H9 (cell line): ENCODE data around the gene SIN3B. TPM values are rescaled to one million over a fixed set of nuclear protein-coding genes. Genes with fewer than 3 reads are reported as not detected.

Experiments
- DNase-seq: peaks from one replicate; pipeline ENCODE4 v3.0.0-alpha.2; 2017
- H2AFZ ChIP-seq: one replicate; pipeline ENCODE4 v1.6.1; 2013; ENCODE audit warnings: mild to moderate bottlenecking, low read length, control low read depth, moderate library complexity
- H2AK5ac ChIP-seq: 2 replicates; pipeline ENCODE4 v1.6.1; 2013; ENCODE audit warnings: low read length, control low read depth, mixed read lengths; ENCODE audit not compliant: insufficient read length
- H2BK120ac ChIP-seq: one replicate; pipeline ENCODE4 v1.6.1; 2013; ENCODE audit warnings: low read depth, mild to moderate bottlenecking, low read length, control low read depth, inconsistent platforms; ENCODE audit not compliant: poor library complexity, severe bottlenecking
- H2BK12ac ChIP-seq: 2 replicates; pipeline ENCODE4 v1.6.1; 2013; ENCODE audit warnings: low read length, control low read depth, mixed read lengths, low read depth; ENCODE audit not compliant: insufficient read length
- H2BK15ac ChIP-seq: 2 replicates; pipeline ENCODE4 v1.6.1; 2013; ENCODE audit warnings: low read depth, low read length, control low read depth
- H2BK20ac ChIP-seq: one replicate; pipeline ENCODE4 v1.6.1; 2013; ENCODE audit warnings: low read depth, mild to moderate bottlenecking, low read length, control low read depth, inconsistent platforms; ENCODE audit not compliant: poor library complexity, severe bottlenecking
- H2BK5ac ChIP-seq: 2 replicates; pipeline ENCODE4 v1.6.1; 2013; ENCODE audit warnings: low read length, control low read depth, mixed read lengths; ENCODE audit not compliant: insufficient read length
- H3K14ac ChIP-seq: 2 replicates; pipeline ENCODE4 v1.6.1; 2013; ENCODE audit warnings: low read length, control low read depth; ENCODE audit not compliant: insufficient read depth
- H3K18ac ChIP-seq: 2 replicates; pipeline ENCODE4 v1.6.1; 2013; ENCODE audit warnings: low read depth, mild to moderate bottlenecking, mixed read lengths, low read length, control low read depth; ENCODE audit not compliant: insufficient read length
- H3K23ac ChIP-seq: 2 replicates; pipeline ENCODE4 v1.6.1; 2013; ENCODE audit warnings: low read length, control low read depth, mixed read lengths, low read depth; ENCODE audit not compliant: insufficient read length
- H3K23me2 ChIP-seq: 2 replicates; pipeline ENCODE4 v1.6.1; 2013; ENCODE audit warnings: low read depth, mild to moderate bottlenecking, mixed read lengths, low read length, control low read depth; ENCODE audit not compliant: insufficient read length, poor library complexity, severe bottlenecking
- H3K27ac ChIP-seq: 2 replicates; pipeline ENCODE4 v1.5.1; 2013; ENCODE audit warnings: low read length, control low read depth, mixed read lengths, low read depth; ENCODE audit not compliant: insufficient read length
- H3K27me3 ChIP-seq: 2 replicates; pipeline ENCODE4 v1.6.1; 2013; ENCODE audit warnings: low read length, control low read depth, inconsistent platforms; ENCODE audit not compliant: insufficient read depth
- H3K4ac ChIP-seq: 2 replicates; pipeline ENCODE4 v1.6.1; 2013; ENCODE audit warnings: low read depth, mild to moderate bottlenecking, control low read depth, inconsistent platforms, low read length, moderate library complexity
- H3K4me1 ChIP-seq: 2 replicates; pipeline ENCODE4 v1.6.1; 2013; ENCODE audit warnings: low read length, control low read depth, inconsistent platforms; ENCODE audit not compliant: insufficient read depth
- H3K4me2 ChIP-seq: 2 replicates; pipeline ENCODE4 v1.6.1; 2013; ENCODE audit warnings: low read length, control low read depth, mixed read lengths; ENCODE audit not compliant: insufficient read length, insufficient read depth
- H3K56ac ChIP-seq: 2 replicates; pipeline ENCODE4 v1.6.1; 2013; ENCODE audit warnings: low read depth, mild to moderate bottlenecking, mixed read lengths, low read length, control low read depth; ENCODE audit not compliant: insufficient read length
- H3K79me1 ChIP-seq: 2 replicates; pipeline ENCODE4 v1.6.1; 2013; ENCODE audit warnings: low read depth, mild to moderate bottlenecking, moderate library complexity, low read length, control low read depth, inconsistent platforms; ENCODE audit not compliant: insufficient read depth, poor library complexity, severe bottlenecking
- H3K79me2 ChIP-seq: 2 replicates; pipeline ENCODE4 v1.6.1; 2013; ENCODE audit warnings: low read length, control low read depth, inconsistent platforms; ENCODE audit not compliant: insufficient read depth
- H3K9ac ChIP-seq: 2 replicates; pipeline ENCODE4 v1.6.1; 2013; ENCODE audit warnings: low read length, control low read depth, mixed read lengths; ENCODE audit not compliant: insufficient read length; ENCODE audit errors: extremely low read depth
- H3K9me3 ChIP-seq: one replicate; pipeline ENCODE4 v1.6.1; 2013; ENCODE audit warnings: low read depth, low read length, inconsistent platforms; ENCODE audit not compliant: control insufficient read depth
- H3T11ph ChIP-seq: one replicate; pipeline ENCODE4 v1.6.1; 2013; ENCODE audit warnings: mild to moderate bottlenecking, low read length, control low read depth, inconsistent platforms
- H4K20me1 ChIP-seq: one replicate; pipeline ENCODE4 v1.6.1; 2013; ENCODE audit not compliant: control insufficient read depth, insufficient read length, insufficient read depth
- H4K5ac ChIP-seq: 2 replicates; pipeline ENCODE4 v1.6.1; 2013; ENCODE audit warnings: low read depth, mild to moderate bottlenecking, mixed read lengths, low read length, control low read depth; ENCODE audit not compliant: insufficient read length
- H4K8ac ChIP-seq: replicated peaks from 2 replicates; pipeline ENCODE4 v1.6.1; 2013; ENCODE audit warnings: low read length, control low read depth, mixed read lengths, low read depth; ENCODE audit not compliant: insufficient read length
- H4K91ac ChIP-seq: 2 replicates; pipeline ENCODE4 v1.6.1; 2013; ENCODE audit warnings: low read depth, mild to moderate bottlenecking, moderate library complexity, mixed read lengths, low read length, control low read depth; ENCODE audit not compliant: insufficient read length
- H3K27ac Mint-ChIP-seq, 3 experiments: 2 replicates in 2 of 3; 3 replicates in 1 of 3; pipeline ENCODE4 v1.8.0; 2020 to 2021; ENCODE audit warnings: mixed read lengths in 3 of 3, mild to moderate bottlenecking in 1 of 3, moderate library complexity in 1 of 3
- H3K27me3 Mint-ChIP-seq: 2 replicates; pipeline ENCODE4 v1.8.0; 2021; ENCODE audit warnings: low read depth, mild to moderate bottlenecking, moderate library complexity, mixed read lengths
- H3K36me3 Mint-ChIP-seq, 3 experiments: 2 replicates in 2 of 3; 3 replicates in 1 of 3; pipeline ENCODE4 v1.8.0; 2020 to 2021; ENCODE audit warnings: low read depth in 3 of 3, mixed read lengths in 3 of 3; ENCODE audit not compliant: insufficient read depth in 1 of 3
- H3K4me1 Mint-ChIP-seq, 2 experiments: 2 replicates each; pipeline ENCODE4 v1.8.0; 2020; ENCODE audit warnings: mixed read lengths in 2 of 2
- H3K4me3 Mint-ChIP-seq, 2 experiments: 2 replicates in 1 of 2; 3 replicates in 1 of 2; pipeline ENCODE4 v1.8.0; 2020 to 2021; ENCODE audit warnings: mild to moderate bottlenecking in 2 of 2, mixed read lengths in 2 of 2, moderate library complexity in 1 of 2
- H3K9me3 Mint-ChIP-seq, 2 experiments: 2 replicates in 1 of 2; 3 replicates in 1 of 2; pipeline ENCODE4 v1.8.0; 2020; ENCODE audit warnings: mild to moderate bottlenecking in 2 of 2, mixed read lengths in 2 of 2, moderate library complexity in 1 of 2
- CTCF ChIP-seq: fragments of 200-600 bp; sonication (generic); conservative IDR thresholded peaks from 3 replicates; pipeline ENCODE4 v1.8.0; 2021; ENCODE audit warnings: antibody characterized with exemption, mild to moderate bottlenecking
- WGBS: extraction: QIAGEN DNeasy Blood & Tissue Kit; methylation state at CpG from one replicate; pipeline ENCODE4 v1.1.7; 2013; ENCODE audit warnings: missing lambda C conversion rate, low lambda C conversion rate, mixed read lengths; ENCODE audit not compliant: insufficient read length; ENCODE audit errors: extremely low coverage; 5-methylcytosine and 5-hydroxymethylcytosine counted together
- total RNA-seq: library from RNA; stranded (reverse); gene quantifications from 2 replicates; pipeline ENCODE4 v1.2.1, GENCODE V29; 2021

SIN3B gene
- total RNA-seq, 1 experiment from 2014 or later, result 72.7 TPM

- Histone ChIP-seq H3K27me3 (no peaks in the 10 kb centered on the region), H3K9me3 (peaks cover 10% of the 10 kb centered on the region), H4K91ac (no peak overlapping the region), H3K79me2 (no peaks in the 10 kb centered on the region), H3K56ac (no peak overlapping the region), H3K9ac (no peak overlapping the region), H4K20me1 (no peaks in the 10 kb centered on the region), H4K5ac (no peak overlapping the region), H2BK120ac (no peak overlapping the region), H3T11ph (no peak overlapping the region), H3K23me2 (no peaks in the 10 kb centered on the region), H3K23ac (no peak overlapping the region), H3K4me1 (no peaks in the 10 kb centered on the region), H3K27ac (no peak overlapping the region), H3K4ac (no peak overlapping the region), H3K14ac (no peak overlapping the region), H2BK15ac (no peak overlapping the region), H2BK20ac (no peak overlapping the region), H3K79me1 (no peaks in the 10 kb centered on the region), H2BK12ac (no peak overlapping the region), H2BK5ac (no peak overlapping the region), H3K18ac (no peak overlapping the region), H3K4me2 (no peak overlapping the region), H2AFZ (no peak overlapping the region), H2AK5ac (no peak overlapping the region), H4K8ac (no peak overlapping the region)
- no CpG with 5 or more reads among the region's 3 CpGs for WGBS
- no peaks in the 10 kb centered on the region for H3K4me1 Mint-ChIP-seq
- peaks cover 26 to 31% of the 10 kb centered on the region in 2 experiments for H3K9me3 Mint-ChIP-seq
- H3K4me3 Mint-ChIP-seq, result no peak overlapping the region
- H3K36me3 Mint-ChIP-seq, result peaks cover 35 to 48% (median 47%) of the 10 kb centered on the region in 3 experiments
- no peak for TF ChIP-seq CTCF
- H3K27me3 Mint-ChIP-seq, result peaks cover 5% of the 10 kb centered on the region
- no peak overlapping the region for H3K27ac Mint-ChIP-seq
- DNase-seq, result no peak
Observed at GRCh38 chr19:16882146-16882545, 52.9 kb downstream of the SIN3B start.
